Measurements from ENCODE around the gene ANO1.
"Not testable (repeated sequence)": the region's sequence is repeated elsewhere in the genome, so short reads cannot be mapped to it uniquely, and the experiment has no call there.

The ANO1 gene

GRCh38 chr11:70194792-70195791 is 117.0 kb downstream of the ANO1 start:
- Histone ChIP-seq H3K4ac (ENCODE audit: low read depth, low read length) (no peak overlapping the region), H2BK5ac (ENCODE audit: low read length) (no peak overlapping the region), H3K79me2 (ENCODE audit: control insufficient read depth, insufficient read depth, low read length) (no peaks in the 10 kb centered on the region), H3K23ac (ENCODE audit: low read length) (no peak overlapping the region), H2BK15ac (replicated peaks; ENCODE audit: low read depth) (no peak overlapping the region), H4K8ac (ENCODE audit: low read depth, low read length) (no peak overlapping the region), H3K79me1 (ENCODE audit: low read length) (no peaks in the 10 kb centered on the region), H4K5ac (ENCODE audit: low read length) (no peak overlapping the region), H3K4me3 (ENCODE audit: low read length) (no peak overlapping the region), H2AK5ac (ENCODE audit: low read length) (no peak overlapping the region), H3K9ac (ENCODE audit: low read length) (no peak overlapping the region), H3K27me3 (ENCODE audit: insufficient read depth, low read length, poor library complexity) (no peaks in the 10 kb centered on the region), H3K4me2 (ENCODE audit: low read length) (no peak overlapping the region), H3K27ac (ENCODE audit: low read depth, low read length) (no peak overlapping the region), H3K18ac (ENCODE audit: low read length) (no peak overlapping the region), H2BK120ac (ENCODE audit: low read depth, low read length) (no peak overlapping the region), H3K4me1 (ENCODE audit: control insufficient read depth, low read depth, low read length) (no peaks in the 10 kb centered on the region), H3K56ac (ENCODE audit: low read length) (no peak overlapping the region), H3K36me3 (ENCODE audit: control insufficient read depth, insufficient read depth, low read length) (no peaks in the 10 kb centered on the region)
- DNase-seq = no peak
- 79% methylated on average over 2 of the region's 3 CpGs for WGBS (ENCODE audit: extremely low coverage, insufficient coverage, low lambda C conversion rate)

- Histone ChIP-seq H4K5ac (ENCODE audit: low read length) (no peak overlapping the region), H2BK120ac (ENCODE audit: low read depth, low read length) (no peak overlapping the region), H3K27me3 (ENCODE audit: insufficient read depth, low read length, poor library complexity) (no peaks in the 10 kb centered on the region), H3K4me1 (ENCODE audit: control insufficient read depth, low read depth, low read length) (peaks cover 5% of the 10 kb centered on the region), H3K23ac (ENCODE audit: low read length) (no peak overlapping the region), H3K4ac (ENCODE audit: low read depth, low read length) (no peak overlapping the region), H2BK5ac (ENCODE audit: low read length) (no peak overlapping the region), H3K36me3 (ENCODE audit: control insufficient read depth, insufficient read depth, low read length) (peaks cover 1% of the 10 kb centered on the region), H2AK5ac (ENCODE audit: low read length) (no peak overlapping the region), H3K79me2 (ENCODE audit: control insufficient read depth, insufficient read depth, low read length) (peaks cover 22% of the 10 kb centered on the region), H4K8ac (ENCODE audit: low read depth, low read length) (no peak overlapping the region), H2BK15ac (replicated peaks; ENCODE audit: low read depth) (no peak overlapping the region), H3K18ac (ENCODE audit: low read length) (no peak overlapping the region), H3K27ac (ENCODE audit: low read depth, low read length) (no peak overlapping the region), H3K4me3 (ENCODE audit: low read length) (no peak overlapping the region), H3K56ac (ENCODE audit: low read length) (no peak overlapping the region), H3K4me2 (ENCODE audit: low read length) (no peak overlapping the region), H3K79me1 (ENCODE audit: low read length) (peaks cover 16% of the 10 kb centered on the region), H3K9ac (ENCODE audit: low read length) (no peak overlapping the region)
- no CpG with 5 or more reads among the region's 10 CpGs for WGBS (ENCODE audit: extremely low coverage, insufficient coverage, low lambda C conversion rate)
- no peak for DNase-seq
Measured at GRCh38 chr11:70200212-70200844, 122.2 kb downstream of the ANO1 start.

GRCh38 chr11:70201047-70201446 is 122.9 kb downstream of the ANO1 start:
- H2BK120ac ChIP-seq (ENCODE audit: low read depth, low read length); H4K8ac ChIP-seq (ENCODE audit: low read depth, low read length); H3K18ac ChIP-seq (ENCODE audit: low read length); H2BK15ac ChIP-seq (replicated peaks; ENCODE audit: low read depth); H3K23ac ChIP-seq (ENCODE audit: low read length); DNase-seq; H4K5ac ChIP-seq (ENCODE audit: low read length); H3K27me3 ChIP-seq (ENCODE audit: insufficient read depth, low read length, poor library complexity); H3K4me1 ChIP-seq (ENCODE audit: control insufficient read depth, low read depth, low read length); H3K9ac ChIP-seq (ENCODE audit: low read length); H3K56ac ChIP-seq (ENCODE audit: low read length); H3K27ac ChIP-seq (ENCODE audit: low read depth, low read length); H2BK5ac ChIP-seq (ENCODE audit: low read length); H3K4me3 ChIP-seq (ENCODE audit: low read length); H3K4ac ChIP-seq (ENCODE audit: low read depth, low read length); H2AK5ac ChIP-seq (ENCODE audit: low read length); H3K4me2 ChIP-seq (ENCODE audit: low read length); H3K36me3 ChIP-seq (ENCODE audit: control insufficient read depth, insufficient read depth, low read length): not testable (repeated sequence)
- Histone ChIP-seq H3K79me2 (ENCODE audit: control insufficient read depth, insufficient read depth, low read length) (peaks cover 29% of the 10 kb centered on the region), H3K79me1 (ENCODE audit: low read length) (peaks cover 23% of the 10 kb centered on the region)
- WGBS (ENCODE audit: extremely low coverage, insufficient coverage, low lambda C conversion rate) = no CpG with 5 or more reads among the region's 3 CpGs

- Histone ChIP-seq H3K27me3 (ENCODE audit: insufficient read depth, low read length, poor library complexity) (no peaks in the 10 kb centered on the region), H2BK120ac (ENCODE audit: low read depth, low read length) (no peak overlapping the region), H3K56ac (ENCODE audit: low read length) (peak overlapping the region; percentile 92), H3K4me3 (ENCODE audit: low read length) (no peak overlapping the region), H3K4me1 (ENCODE audit: control insufficient read depth, low read depth, low read length) (peaks cover 5% of the 10 kb centered on the region), H3K79me1 (ENCODE audit: low read length) (peaks cover 28% of the 10 kb centered on the region), H3K36me3 (ENCODE audit: control insufficient read depth, insufficient read depth, low read length) (peaks cover 5% of the 10 kb centered on the region), H4K8ac (ENCODE audit: low read depth, low read length) (no peak overlapping the region), H4K5ac (ENCODE audit: low read length) (no peak overlapping the region), H3K27ac (ENCODE audit: low read depth, low read length) (no peak overlapping the region), H3K9ac (ENCODE audit: low read length) (peak overlapping the region; percentile 71), H2AK5ac (ENCODE audit: low read length) (no peak overlapping the region), H3K18ac (ENCODE audit: low read length) (no peak overlapping the region), H3K4me2 (ENCODE audit: low read length) (peak overlapping the region; percentile 79), H3K79me2 (ENCODE audit: control insufficient read depth, insufficient read depth, low read length) (peaks cover 35% of the 10 kb centered on the region), H3K23ac (ENCODE audit: low read length) (no peak overlapping the region), H3K4ac (ENCODE audit: low read depth, low read length) (no peak overlapping the region), H2BK15ac (replicated peaks; ENCODE audit: low read depth) (no peak overlapping the region), H2BK5ac (ENCODE audit: low read length) (no peak overlapping the region)
- no peak for DNase-seq
- no CpG with 5 or more reads among the region's 29 CpGs for WGBS (ENCODE audit: extremely low coverage, insufficient coverage, low lambda C conversion rate)
Measured at GRCh38 chr11:70201882-70202861, 124.1 kb downstream of the ANO1 start.

GRCh38 chr11:70202920-70203750 is 125.0 kb downstream of the ANO1 start, which contains the start of gene FADD:
Gene FADD (plus strand): TSS chr11:70203296. CDS start chr11:70203460, 164 bp downstream.
- peak within 1 kb of the TSS; percentile 98 for H3K4me3 ChIP-seq (ENCODE audit: low read length)
- no peak within 1 kb of the TSS for H2BK15ac ChIP-seq (replicated peaks; ENCODE audit: low read depth)
- peak within 1 kb of the TSS; percentile 97 for H2AK5ac ChIP-seq (ENCODE audit: low read length)
- H3K18ac ChIP-seq (ENCODE audit: low read length) = peak within 1 kb of the TSS; percentile 65
- peak within 1 kb of the TSS; percentile 97 for H3K23ac ChIP-seq (ENCODE audit: low read length)
- DNase-seq = peak; percentile 96
- H3K79me2 ChIP-seq (ENCODE audit: control insufficient read depth, insufficient read depth, low read length) = peaks cover 37% of the 10 kb centered on the region
- peak within 1 kb of the TSS; percentile 100 for H3K9ac ChIP-seq (ENCODE audit: low read length)
- H3K4me1 ChIP-seq (ENCODE audit: control insufficient read depth, low read depth, low read length) = peaks cover 5% of the 10 kb centered on the region
- peaks cover 11% of the 10 kb centered on the region for H3K36me3 ChIP-seq (ENCODE audit: control insufficient read depth, insufficient read depth, low read length)
- H3K4ac ChIP-seq (ENCODE audit: low read depth, low read length) = peak within 1 kb of the TSS; percentile 85
- peak within 1 kb of the TSS; percentile 75 for H2BK120ac ChIP-seq (ENCODE audit: low read depth, low read length)
- H3K27ac ChIP-seq (ENCODE audit: low read depth, low read length) = peak within 1 kb of the TSS; percentile 95
- peak within 1 kb of the TSS; percentile 98 for H2BK5ac ChIP-seq (ENCODE audit: low read length)
- peak within 1 kb of the TSS; percentile 100 for H3K4me2 ChIP-seq (ENCODE audit: low read length)
- peaks cover 32% of the 10 kb centered on the region for H3K79me1 ChIP-seq (ENCODE audit: low read length)
- peak within 1 kb of the TSS; percentile 33 for H4K5ac ChIP-seq (ENCODE audit: low read length)
- no peaks in the 10 kb centered on the region for H3K27me3 ChIP-seq (ENCODE audit: insufficient read depth, low read length, poor library complexity)
- H4K8ac ChIP-seq (ENCODE audit: low read depth, low read length) = peak within 1 kb of the TSS; percentile 98
- WGBS (ENCODE audit: extremely low coverage, insufficient coverage, low lambda C conversion rate) = no CpG with 5 or more reads among the region's 91 CpGs
- peak within 1 kb of the TSS; percentile 100 for H3K56ac ChIP-seq (ENCODE audit: low read length)
